ENCODE data around the gene KLK11. TPM values are rescaled to one million over a fixed set of nuclear protein-coding genes. Genes with fewer than 3 reads are reported as not detected.
A peak's percentile ranks its signal among the peaks of the same experiment; 100 is the strongest.

KLK11 gene
- total and polyA plus RNA-seq, 2 of the 8 experiments (the other 6 are each of a cell fraction or from before 2014, with no cell fraction given): 0.45 TPM; not detected in 1

DNA sequence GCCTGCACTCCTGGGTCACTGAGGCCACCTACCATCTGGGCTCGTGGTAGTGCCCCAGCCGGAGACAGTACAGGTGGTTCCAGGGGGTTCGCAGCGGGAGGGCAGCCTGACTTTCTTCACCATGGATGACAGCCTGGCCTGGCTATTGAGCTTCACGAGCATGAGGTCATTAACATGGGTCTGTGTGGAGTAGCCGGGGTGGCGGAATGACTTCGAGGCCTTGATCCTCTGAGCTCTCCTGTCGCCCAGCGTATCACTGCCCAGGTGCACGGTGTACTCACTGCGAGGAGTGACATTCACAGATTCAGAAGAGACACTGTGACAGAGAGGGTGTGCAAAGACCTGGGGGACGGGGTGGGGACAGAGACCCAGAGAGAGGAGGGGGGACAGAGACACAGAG, 46.2 kb downstream of the KLK11 start:
- Histone ChIP-seq H4K20me1 (replicated peaks in 1 of 2; ENCODE audit: control insufficient read depth in 1 of 2, insufficient read depth in 2 of 2, low read length in 2 of 2) (no peaks in the 10 kb centered on the region), H3K56ac (replicated peaks; ENCODE audit: insufficient read length, low read depth, low read length) (no peak overlapping the region), H3K4me1 (replicated peaks in 1 of 4; ENCODE audit: control insufficient read depth in 3 of 4, insufficient read depth in 4 of 4, low read length in 3 of 4) (peaks cover 3 to 30% (median 16%) of the 10 kb centered on the region in 4 experiments; a peak in 5 of 7 replicates), H4K91ac (replicated peaks; ENCODE audit: insufficient read length, low read length) (no peak overlapping the region), H3K18ac (ENCODE audit: extremely low read depth, low read length) (peak overlapping the region; percentile 60; the same call in 1 of the 2 replicates), H4K5ac (ENCODE audit: insufficient read length, low read depth, low read length) (no peak overlapping the region), H3K36me3 (ENCODE audit: control insufficient read depth in 2 of 4, insufficient read depth in 4 of 4, low read length in 3 of 4) (0 out of 8 replicates have a peak, but pooled peaks cover 0 to 3% (median 0%) of the 10 kb centered on the region in 4 experiments), H3K4me2 (ENCODE audit: insufficient read depth in 1 of 2, low read depth in 2 of 2, low read length in 2 of 2) (peak overlapping the region in 1 of 2 experiments; percentile 20; a peak in 1 of 4 replicates), H3K23ac (ENCODE audit: insufficient read length) (no peak overlapping the region), H3K14ac (ENCODE audit: insufficient read length) (no peak overlapping the region), H3K9ac (replicated peaks in 1 of 4; ENCODE audit: extremely low read depth in 1 of 4, low read depth in 3 of 4, low read length in 3 of 4) (no peak overlapping the region; a peak in 1 of 7 replicates), H3K4me3 (ENCODE audit: extremely low read depth in 1 of 4, insufficient read depth in 2 of 4, low read depth in 3 of 4, low read length in 4 of 4) (no peak overlapping the region), H2BK12ac (ENCODE audit: low read depth, low read length) (no peak overlapping the region), H3K79me2 (ENCODE audit: control insufficient read depth in 1 of 2, insufficient read depth in 2 of 2, low read length in 2 of 2) (no peaks in the 10 kb centered on the region), H3K23me2 (ENCODE audit: low read depth, low read length) (peaks cover 2% of the 10 kb centered on the region; the same call in 1 of the 2 replicates), H2AK5ac (ENCODE audit: low read depth, low read length) (no peak overlapping the region), H2BK120ac (replicated peaks; ENCODE audit: low read depth, low read length) (no peak overlapping the region), H3K4ac (replicated peaks; ENCODE audit: insufficient read length, low read depth, low read length) (no peak overlapping the region), H2BK15ac (ENCODE audit: low read length) (no peak overlapping the region), H4K8ac (ENCODE audit: extremely low read depth, insufficient read depth, low read length) (no peak overlapping the region), H2BK5ac (ENCODE audit: low read depth, low read length) (no peak overlapping the region), H3K9me3 (ENCODE audit: insufficient read depth in 2 of 2, low read depth in 1 of 2, low read length in 1 of 2) (no peaks in the 10 kb centered on the region), H3K27ac (ENCODE audit: low read depth, low read length) (no peak overlapping the region), H2AFZ (ENCODE audit: low read length) (no peak overlapping the region), H2BK20ac (ENCODE audit: low read length) (no peak overlapping the region), H3K79me1 (ENCODE audit: low read depth, low read length) (no peaks in the 10 kb centered on the region), H3K27me3 (replicated peaks in 1 of 4; ENCODE audit: control insufficient read depth in 3 of 4, extremely low read depth in 1 of 4, insufficient read depth in 3 of 4, low read length in 3 of 4) (peaks cover 0 to 6% (median 1%) of the 10 kb centered on the region in 4 experiments; a peak in 2 of 7 replicates)
- WGBS, 2 experiments (ENCODE audit: extremely low coverage in 1 of 2, insufficient coverage in 1 of 2, insufficient read length in 1 of 2, insufficient replicate concordance in 2 of 2, low coverage in 1 of 2, low lambda C conversion rate in 2 of 2, missing lambda C conversion rate in 1 of 2): 65% methylated on average over 12 of the region's 13 CpGs; no CpG with 5 or more reads in 1 of the 2 experiments
- FAIRE-seq: no peak
- DNase-seq (ENCODE audit: low read depth in 1 of 2, low spot score in 2 of 2): no peak
- ChIA-PET POLR2A (ENCODE audit: partially characterized antibody) (interaction anchor here (0.7 to 1.1 kb wide), 3 partner anchors 14 to 37 kb away, joined by 3 to 4 read pairs (median 4); no protein-coding TSS in a partner anchor), CTCF (ENCODE audit: partially characterized antibody) (interaction anchor here (1.2 to 1.3 kb wide), 3 partner anchors 22 to 116 kb away, joined by 3 to 4 read pairs (median 3); no protein-coding TSS in a partner anchor)
- no peak for TF ChIP-seq ASH2L (IDR thresholded peaks at IDR 0.05; ENCODE audit: low read length)
- TF ChIP-seq KDM5A (IDR thresholded peaks at IDR 0.05; ENCODE audit: low read length): no peak

All from H1 (cell line).